Gastroesophageal sphincter (tissue), 3 donors: ENCODE data around the gene SHISA3.
"Not testable (repeated sequence)": the region's sequence is repeated elsewhere in the genome, so short reads cannot be mapped to it uniquely, and the experiment has no call there.

Experiments
- POLR2AphosphoS5 ChIP-seq: sonication (generic); formaldehyde crosslinking; IDR thresholded peaks from one replicate; pipeline ENCODE4 v1.6.1; 2017; ENCODE audit warnings: antibody characterized with exemption
- TF ChIP-seq, protein P1 (sequence below), 4 experiments: fragments of 200-600 bp in 2 of 4; fragments of 450-650 bp in 2 of 4; sonication (generic) in 1 of 4; IDR thresholded peaks; one replicate each; pipeline ENCODE4 v1.5.1; 2017 to 2019; ENCODE audit warnings: antibody characterized with exemption in 4 of 4, mild to moderate bottlenecking in 2 of 4, moderate library complexity in 2 of 4

DNA sequence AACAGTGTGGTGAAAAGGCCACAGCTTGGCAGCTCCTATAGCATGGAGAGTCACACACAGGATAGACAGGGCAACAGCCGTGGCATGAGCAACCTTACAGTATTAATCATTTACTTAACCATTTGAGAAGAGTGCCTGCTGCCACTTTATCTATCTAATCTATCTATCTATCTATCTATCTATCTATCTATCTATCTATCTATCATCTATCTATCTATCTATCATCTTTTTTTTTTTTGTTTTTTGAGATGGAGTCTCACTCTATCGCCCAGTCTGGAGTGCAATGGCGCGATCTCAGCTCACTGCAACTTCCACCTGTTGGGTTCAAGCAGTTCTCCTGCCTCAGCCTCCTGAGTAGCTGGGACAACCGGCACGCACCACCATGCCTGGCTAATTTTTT is 25.0 kb upstream of the SHISA3 start:
- TF ChIP-seq, protein P1, sequence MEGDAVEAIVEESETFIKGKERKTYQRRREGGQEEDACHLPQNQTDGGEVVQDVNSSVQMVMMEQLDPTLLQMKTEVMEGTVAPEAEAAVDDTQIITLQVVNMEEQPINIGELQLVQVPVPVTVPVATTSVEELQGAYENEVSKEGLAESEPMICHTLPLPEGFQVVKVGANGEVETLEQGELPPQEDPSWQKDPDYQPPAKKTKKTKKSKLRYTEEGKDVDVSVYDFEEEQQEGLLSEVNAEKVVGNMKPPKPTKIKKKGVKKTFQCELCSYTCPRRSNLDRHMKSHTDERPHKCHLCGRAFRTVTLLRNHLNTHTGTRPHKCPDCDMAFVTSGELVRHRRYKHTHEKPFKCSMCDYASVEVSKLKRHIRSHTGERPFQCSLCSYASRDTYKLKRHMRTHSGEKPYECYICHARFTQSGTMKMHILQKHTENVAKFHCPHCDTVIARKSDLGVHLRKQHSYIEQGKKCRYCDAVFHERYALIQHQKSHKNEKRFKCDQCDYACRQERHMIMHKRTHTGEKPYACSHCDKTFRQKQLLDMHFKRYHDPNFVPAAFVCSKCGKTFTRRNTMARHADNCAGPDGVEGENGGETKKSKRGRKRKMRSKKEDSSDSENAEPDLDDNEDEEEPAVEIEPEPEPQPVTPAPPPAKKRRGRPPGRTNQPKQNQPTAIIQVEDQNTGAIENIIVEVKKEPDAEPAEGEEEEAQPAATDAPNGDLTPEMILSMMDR (IDR thresholded peaks at IDR 0.05) = not testable (repeated sequence)
- not testable (repeated sequence) for TF ChIP-seq POLR2AphosphoS5
